ENCODE results near the gene SLC38A10. TPM values are rescaled to one million over a fixed set of nuclear protein-coding genes. Genes with fewer than 3 reads are reported as not detected.

SLC38A10 gene
- polyA plus RNA-seq, 1 of the 3 experiments (the other 2 are of a cell fraction), result 82.2 TPM

Other genes with a start within 250 kb of the SLC38A10 start
- gene PVALEF, start 129.8 kb downstream of the SLC38A10 start, polyA plus RNA-seq (2012; rRNA removed), result not detected in 2 replicates
- 0.19 and 0.51 TPM in 2 replicates for gene AATK, start 129.1 kb downstream of the SLC38A10 start, polyA plus RNA-seq (2012; rRNA removed)
- gene CEP131, start 72.3 kb downstream of the SLC38A10 start, polyA plus RNA-seq (2012; rRNA removed), result 26.5 and 34.8 TPM in 2 replicates
- gene TEPSIN, start 56.3 kb downstream of the SLC38A10 start, polyA plus RNA-seq (2012; rRNA removed), result 35.3 and 36.1 TPM in 2 replicates
- 194 and 229 TPM in 2 replicates for gene NDUFAF8, start 56.0 kb downstream of the SLC38A10 start, polyA plus RNA-seq (2012; rRNA removed)
- gene BAHCC1, start 100.2 kb upstream of the SLC38A10 start, polyA plus RNA-seq (2012; rRNA removed), result 3.6 and 6.4 TPM in 2 replicates
- 3,367 and 7,871 TPM in 2 replicates for gene ACTG1, start 217.5 kb upstream of the SLC38A10 start, polyA plus RNA-seq (2012; rRNA removed)
- 2.0 and 2.1 TPM in 2 replicates for gene FSCN2, start 233.1 kb upstream of the SLC38A10 start, polyA plus RNA-seq (2012; rRNA removed)

All from SK-N-SH (cell line).